ENCODE results near the gene FABP7. TPM values are rescaled to one million over a fixed set of nuclear protein-coding genes. Genes with fewer than 3 reads are reported as not detected.

FABP7 gene
- total RNA-seq, 2 donors from 2014 or later, result not detected

- no peaks in the 10 kb centered on the region for H3K9me3 Mint-ChIP-seq
- H3K36me3 Mint-ChIP-seq (ENCODE audit: low read depth), result no peaks in the 10 kb centered on the region
- H3K27me3 Mint-ChIP-seq, result peaks cover 2% of the 10 kb centered on the region
- peaks cover 5% of the 10 kb centered on the region for H3K4me1 Mint-ChIP-seq
- ATAC-seq (replicated peaks), result peak; percentile 86
- no peak overlapping the region for H3K4me3 Mint-ChIP-seq
- H3K27ac Mint-ChIP-seq, result no peak overlapping the region
Observed at GRCh38 chr6:122798099-122798641, 18.7 kb downstream of the FABP7 start.

- Mint-ChIP-seq H3K4me3 (no peak overlapping the region), H3K36me3 (ENCODE audit: low read depth) (no peaks in the 10 kb centered on the region), H3K27me3 (no peaks in the 10 kb centered on the region), H3K9me3 (no peaks in the 10 kb centered on the region), H3K4me1 (peaks cover 5% of the 10 kb centered on the region), H3K27ac (no peak overlapping the region)
- no peak for ATAC-seq (replicated peaks)
Observed at GRCh38 chr6:122799140-122799745, 19.7 kb downstream of the FABP7 start.

DNA sequence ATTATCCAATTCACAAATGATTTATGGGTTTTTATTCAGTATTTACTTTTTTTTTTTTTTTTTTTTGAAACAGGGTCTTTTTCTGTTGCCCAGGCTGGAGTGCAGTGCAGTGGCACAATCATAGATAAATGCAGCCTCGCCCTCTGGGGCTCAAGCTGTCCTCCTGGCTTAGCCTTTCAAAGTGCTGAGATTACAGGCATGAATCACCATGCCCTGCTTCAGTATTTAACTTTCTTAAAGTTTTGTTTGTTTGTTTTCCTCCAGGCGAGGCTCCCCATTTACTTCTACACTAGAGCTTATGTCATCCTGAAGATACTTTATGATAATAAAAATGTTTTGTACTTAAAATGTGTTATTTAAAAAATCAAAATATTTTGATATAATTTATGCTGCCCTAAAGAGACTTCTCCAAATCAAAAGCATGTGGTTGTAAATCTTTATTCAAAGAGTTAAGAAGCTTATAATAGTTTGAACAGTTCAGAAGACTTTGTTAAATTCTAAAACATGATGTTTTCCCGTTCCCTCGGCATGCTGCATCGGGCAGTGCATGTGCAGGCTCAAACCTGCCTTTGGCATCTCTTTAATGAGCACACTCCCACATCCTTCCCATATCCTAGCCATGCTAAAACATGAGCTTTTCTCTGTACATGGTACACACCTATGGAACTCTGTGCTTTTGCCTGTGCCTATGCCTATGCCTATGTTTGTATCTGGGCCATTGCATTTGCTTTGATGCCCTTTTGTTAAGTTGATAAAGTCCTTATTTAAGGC, 20.6 kb downstream of the FABP7 start:
- no peak overlapping the region for H3K4me3 Mint-ChIP-seq

GRCh38 chr6:122800906-122801305, 21.4 kb downstream of the FABP7 start:
- H3K27me3 Mint-ChIP-seq, result no peaks in the 10 kb centered on the region
- no peak for ATAC-seq (replicated peaks)
- H3K4me1 Mint-ChIP-seq, result peaks cover 5% of the 10 kb centered on the region
- H3K9me3 Mint-ChIP-seq, result no peaks in the 10 kb centered on the region
- no peaks in the 10 kb centered on the region for H3K36me3 Mint-ChIP-seq (ENCODE audit: low read depth)
- no peak overlapping the region for H3K4me3 Mint-ChIP-seq
- H3K27ac Mint-ChIP-seq, result no peak overlapping the region

More for the DNA sequence above, 20.6 kb downstream of the FABP7 start:
- no peaks in the 10 kb centered on the region for H3K9me3 Mint-ChIP-seq
- H3K27me3 Mint-ChIP-seq, result no peaks in the 10 kb centered on the region
- H3K27ac Mint-ChIP-seq, result no peak overlapping the region
- no peak for ATAC-seq (replicated peaks)
- peaks cover 5% of the 10 kb centered on the region for H3K4me1 Mint-ChIP-seq
- H3K36me3 Mint-ChIP-seq (ENCODE audit: low read depth), result no peaks in the 10 kb centered on the region

DNA sequence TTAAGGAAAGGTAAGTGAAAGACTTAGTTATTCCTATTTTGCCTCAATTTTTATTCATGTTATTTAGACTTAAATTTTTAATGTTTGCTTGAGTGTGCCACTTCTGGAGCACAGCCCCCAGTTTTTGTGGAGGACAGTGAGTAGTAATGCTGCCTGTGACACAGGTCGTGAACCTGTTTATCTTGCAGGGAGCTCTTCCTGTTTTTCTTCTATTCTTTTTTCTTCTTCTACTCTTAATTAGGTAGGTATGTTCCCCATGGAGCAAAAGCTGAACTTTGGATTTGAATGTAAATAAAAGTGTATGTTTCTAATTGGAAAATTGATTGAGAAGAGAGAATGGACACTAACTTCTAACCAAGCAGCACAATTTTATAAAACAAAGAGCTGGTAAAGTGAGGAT, 21.9 kb downstream of the FABP7 start:
- Mint-ChIP-seq H3K4me3 (no peak overlapping the region), H3K27me3 (no peaks in the 10 kb centered on the region), H3K4me1 (peaks cover 5% of the 10 kb centered on the region), H3K36me3 (ENCODE audit: low read depth) (no peaks in the 10 kb centered on the region), H3K27ac (no peak overlapping the region), H3K9me3 (no peaks in the 10 kb centered on the region)
- ATAC-seq (replicated peaks), result no peak

- Mint-ChIP-seq H3K9me3 (no peaks in the 10 kb centered on the region), H3K27ac (no peak overlapping the region), H3K4me3 (no peak overlapping the region), H3K27me3 (no peaks in the 10 kb centered on the region), H3K36me3 (ENCODE audit: low read depth) (no peaks in the 10 kb centered on the region), H3K4me1 (no peaks in the 10 kb centered on the region)
- no peak for ATAC-seq (replicated peaks)
Observed at GRCh38 chr6:122803171-122803661, 23.7 kb downstream of the FABP7 start.

DNA sequence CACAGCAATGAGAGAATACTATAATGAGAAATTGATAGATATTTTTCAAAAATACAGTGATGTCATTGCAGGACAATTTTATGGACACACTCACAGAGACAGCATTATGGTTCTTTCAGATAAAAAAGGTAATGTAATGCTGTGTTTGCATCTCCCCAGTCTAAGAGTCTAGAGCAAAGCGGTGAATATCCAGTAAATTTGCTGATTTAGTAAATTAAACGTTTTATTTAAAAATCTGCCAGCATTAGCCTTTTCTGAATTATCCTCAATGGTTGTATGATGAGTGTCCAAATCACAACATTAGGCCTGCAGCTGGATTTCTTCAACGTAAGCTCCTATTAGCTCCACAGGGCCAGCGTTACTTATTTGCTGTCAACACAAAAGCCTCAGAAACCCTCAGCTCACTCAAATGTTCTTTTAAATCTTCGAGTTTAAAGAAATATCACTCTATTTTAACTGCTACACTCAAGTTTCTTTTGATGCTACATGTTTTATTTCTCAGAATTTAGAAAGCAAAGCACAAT, 25.5 kb downstream of the FABP7 start:
- no peak overlapping the region for H3K27ac Mint-ChIP-seq
- H3K9me3 Mint-ChIP-seq, result no peaks in the 10 kb centered on the region
- no peaks in the 10 kb centered on the region for H3K27me3 Mint-ChIP-seq
- no peak for ATAC-seq (replicated peaks)
- no peaks in the 10 kb centered on the region for H3K36me3 Mint-ChIP-seq (ENCODE audit: low read depth)
- no peak overlapping the region for H3K4me3 Mint-ChIP-seq
- H3K4me1 Mint-ChIP-seq, result no peaks in the 10 kb centered on the region

- ATAC-seq (replicated peaks), result no peak
- no peak overlapping the region for H3K4me3 Mint-ChIP-seq
- no peaks in the 10 kb centered on the region for H3K27me3 Mint-ChIP-seq
- H3K4me1 Mint-ChIP-seq, result no peaks in the 10 kb centered on the region
- no peaks in the 10 kb centered on the region for H3K36me3 Mint-ChIP-seq (ENCODE audit: low read depth)
- no peak overlapping the region for H3K27ac Mint-ChIP-seq
- H3K9me3 Mint-ChIP-seq, result no peaks in the 10 kb centered on the region
Observed at GRCh38 chr6:122806291-122806690, 26.8 kb downstream of the FABP7 start.

DNA sequence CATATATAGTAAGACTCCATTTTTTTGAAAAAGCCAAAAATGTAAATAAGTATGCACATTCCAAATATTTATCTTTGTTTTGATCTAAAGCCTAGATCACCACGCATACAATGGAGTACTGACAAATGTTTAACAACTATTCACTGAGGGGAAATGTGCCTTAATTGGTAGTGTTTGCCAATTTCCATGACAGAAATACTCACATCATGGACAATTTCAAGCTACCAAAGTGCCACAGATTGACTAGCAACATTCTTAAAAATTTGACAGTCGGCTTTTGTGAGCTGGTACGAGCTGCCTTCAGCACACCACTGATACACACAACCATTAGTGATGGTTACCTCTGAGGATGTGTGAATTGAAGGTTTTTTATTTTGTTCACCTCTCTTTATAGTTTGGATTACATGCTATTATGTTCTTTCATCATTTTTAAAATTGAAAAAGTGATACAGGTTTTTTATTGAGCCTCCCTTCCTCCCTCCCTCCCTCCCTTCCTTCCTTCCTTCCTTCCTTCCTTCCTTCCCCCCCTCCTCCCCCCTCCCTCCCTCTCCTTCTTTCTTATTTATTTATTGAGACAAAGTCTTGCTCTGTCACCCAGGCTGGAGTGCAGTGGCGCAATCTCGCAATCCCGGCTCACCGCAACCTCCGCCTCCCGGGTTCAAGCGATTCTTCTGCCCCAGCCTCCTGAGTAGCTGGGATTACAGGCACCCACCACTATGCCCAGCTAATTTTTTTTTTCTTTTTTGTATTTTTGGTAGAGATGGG, 28.8 kb downstream of the FABP7 start:
- H3K9me3 Mint-ChIP-seq, result no peaks in the 10 kb centered on the region
- H3K4me3 Mint-ChIP-seq, result no peak overlapping the region
- no peaks in the 10 kb centered on the region for H3K4me1 Mint-ChIP-seq
- no peaks in the 10 kb centered on the region for H3K36me3 Mint-ChIP-seq (ENCODE audit: low read depth)
- ATAC-seq (replicated peaks), result no peak
- H3K27me3 Mint-ChIP-seq, result no peaks in the 10 kb centered on the region
- no peak overlapping the region for H3K27ac Mint-ChIP-seq

- H3K4me3 Mint-ChIP-seq, result no peak overlapping the region
Observed at GRCh38 chr6:122809001-122809400, 29.5 kb downstream of the FABP7 start.

GRCh38 chr6:122809691-122810090, 30.2 kb downstream of the FABP7 start:
- Mint-ChIP-seq H3K36me3 (ENCODE audit: low read depth) (no peaks in the 10 kb centered on the region), H3K27me3 (no peaks in the 10 kb centered on the region), H3K4me1 (no peaks in the 10 kb centered on the region), H3K27ac (no peak overlapping the region), H3K4me3 (no peak overlapping the region), H3K9me3 (no peaks in the 10 kb centered on the region)
- ATAC-seq (replicated peaks), result no peak

More at GRCh38 chr6:122809001-122809400, 29.5 kb downstream of the FABP7 start:
- Mint-ChIP-seq H3K36me3 (ENCODE audit: low read depth) (no peaks in the 10 kb centered on the region), H3K27ac (no peak overlapping the region), H3K4me1 (no peaks in the 10 kb centered on the region), H3K9me3 (no peaks in the 10 kb centered on the region), H3K27me3 (no peaks in the 10 kb centered on the region)
- no peak for ATAC-seq (replicated peaks)

DNA sequence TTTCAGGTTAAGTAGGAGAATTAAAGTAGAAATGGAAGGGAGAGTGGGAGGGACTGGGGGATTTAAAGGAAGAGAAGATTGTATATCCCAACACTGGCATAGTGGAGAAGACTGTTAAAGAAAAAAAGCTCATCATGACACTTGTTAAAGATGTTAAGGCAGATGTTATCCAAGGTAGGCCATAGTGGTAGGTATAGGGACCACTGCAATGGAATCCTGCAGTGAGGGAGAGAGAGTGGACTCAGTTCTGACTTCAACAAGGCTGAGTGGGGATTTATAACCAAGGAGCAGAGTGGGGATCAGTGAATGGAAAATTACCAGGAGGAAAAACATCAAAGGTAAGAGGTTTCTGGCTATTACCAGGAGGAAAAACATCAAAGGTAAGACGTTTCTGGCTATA, 30.7 kb downstream of the FABP7 start:
- H3K9me3 Mint-ChIP-seq, result no peaks in the 10 kb centered on the region

GRCh38 chr6:122817358-122817757, 37.8 kb downstream of the FABP7 start:
- no peaks in the 10 kb centered on the region for H3K36me3 Mint-ChIP-seq (ENCODE audit: low read depth)
- H3K4me1 Mint-ChIP-seq, result no peaks in the 10 kb centered on the region
- H3K27me3 Mint-ChIP-seq, result no peaks in the 10 kb centered on the region
- no peak overlapping the region for H3K4me3 Mint-ChIP-seq
- no peak overlapping the region for H3K27ac Mint-ChIP-seq
- ATAC-seq (replicated peaks), result no peak
- H3K9me3 Mint-ChIP-seq, result no peaks in the 10 kb centered on the region

More for the DNA sequence above, 30.7 kb downstream of the FABP7 start:
- no peaks in the 10 kb centered on the region for H3K27me3 Mint-ChIP-seq
- H3K27ac Mint-ChIP-seq, result no peak overlapping the region
- H3K4me1 Mint-ChIP-seq, result no peaks in the 10 kb centered on the region
- ATAC-seq (replicated peaks), result no peak
- H3K4me3 Mint-ChIP-seq, result no peak overlapping the region
- no peaks in the 10 kb centered on the region for H3K36me3 Mint-ChIP-seq (ENCODE audit: low read depth)

DNA sequence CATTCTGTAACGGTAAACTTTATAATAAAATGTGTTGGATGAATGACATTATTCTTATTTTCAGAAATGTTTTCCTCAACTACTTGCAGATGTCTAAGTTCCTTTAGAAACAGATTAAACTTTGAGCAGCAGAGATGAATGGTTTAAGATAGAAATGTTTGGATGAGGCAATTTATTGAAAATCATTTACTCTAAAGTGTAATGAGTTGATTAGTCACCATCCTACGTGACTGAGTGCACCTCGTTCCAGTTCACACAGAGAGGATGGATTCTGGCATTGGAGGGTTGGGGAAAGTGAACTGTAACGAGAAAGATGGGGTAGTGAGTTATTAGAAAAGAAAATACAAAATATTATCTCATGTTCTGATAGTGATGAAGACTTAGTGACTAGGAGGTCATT, 38.2 kb downstream of the FABP7 start:
- Mint-ChIP-seq H3K4me3 (no peak overlapping the region), H3K36me3 (ENCODE audit: low read depth) (no peaks in the 10 kb centered on the region), H3K27me3 (no peaks in the 10 kb centered on the region), H3K27ac (no peak overlapping the region), H3K9me3 (no peaks in the 10 kb centered on the region), H3K4me1 (no peaks in the 10 kb centered on the region)
- ATAC-seq (replicated peaks), result no peak
